DMS53 treated with DMSO at 0.1 percent for 48 hours (cell line): ENCODE measurements around the gene BZW1.

Experiments used
- DNase-seq: peaks from one replicate; lab custom pipeline; 2025; ENCODE audit not compliant: unreplicated experiment; lab: John Stamatoyannopoulos, UW

The BZW1 gene

DNA sequence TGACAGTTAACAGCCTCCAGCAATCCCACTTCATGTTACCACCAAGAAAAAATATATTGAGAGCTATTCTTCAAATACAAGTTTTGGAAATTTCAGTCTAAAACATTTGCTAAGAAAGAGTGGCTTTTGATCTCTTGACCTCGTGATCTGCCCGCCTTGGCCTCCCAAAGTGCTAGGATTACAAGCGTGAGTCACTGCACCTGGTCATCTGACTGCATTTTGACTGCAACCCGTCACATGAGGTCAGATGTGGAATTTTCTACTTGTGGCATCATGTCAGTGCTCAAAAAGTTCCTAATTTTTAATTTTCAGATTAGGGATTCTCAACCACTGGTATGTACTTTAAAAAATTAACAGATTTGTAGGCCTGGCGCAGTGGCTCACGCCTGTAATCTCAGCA is 61.9 kb downstream of the BZW1 start:
- DNase-seq = no peak
